Adipocyte (in vitro differentiated cells): ENCODE results near the gene AUTS2.

Experiments
- DNase-seq: peaks from one replicate; pipeline ENCODE4 v3.0.0-alpha.2; 2015; ENCODE audit warnings: low read depth
- H3K27me3 ChIP-seq: replicated peaks from 2 replicates; pipeline ENCODE4 v1.7.0; 2013; ENCODE audit warnings: mild to moderate bottlenecking, low read length, moderate library complexity; ENCODE audit not compliant: control insufficient read depth, insufficient read depth
- H3K36me3 ChIP-seq: 2 replicates; pipeline ENCODE4 v1.7.0; 2013; ENCODE audit warnings: low read length, mild to moderate bottlenecking, moderate library complexity; ENCODE audit not compliant: control insufficient read depth, insufficient read depth, severe bottlenecking
- H3K4me1 ChIP-seq: 2 replicates; pipeline ENCODE4 v1.7.0; 2013; ENCODE audit warnings: mild to moderate bottlenecking, low read length, moderate library complexity; ENCODE audit not compliant: control insufficient read depth, insufficient read depth
- H3K4me3 ChIP-seq: 2 replicates; pipeline ENCODE4 v1.7.0; 2013; ENCODE audit warnings: mild to moderate bottlenecking, low read length, moderate library complexity
- H3K9ac ChIP-seq: 2 replicates; pipeline ENCODE4 v1.7.0; 2013; ENCODE audit warnings: mild to moderate bottlenecking, low read length, moderate library complexity
- H3K9me3 ChIP-seq: 2 replicates; pipeline ENCODE4 v1.7.0; 2013; ENCODE audit warnings: mild to moderate bottlenecking, low read length, moderate library complexity; ENCODE audit not compliant: control insufficient read depth

AUTS2 gene

DNA sequence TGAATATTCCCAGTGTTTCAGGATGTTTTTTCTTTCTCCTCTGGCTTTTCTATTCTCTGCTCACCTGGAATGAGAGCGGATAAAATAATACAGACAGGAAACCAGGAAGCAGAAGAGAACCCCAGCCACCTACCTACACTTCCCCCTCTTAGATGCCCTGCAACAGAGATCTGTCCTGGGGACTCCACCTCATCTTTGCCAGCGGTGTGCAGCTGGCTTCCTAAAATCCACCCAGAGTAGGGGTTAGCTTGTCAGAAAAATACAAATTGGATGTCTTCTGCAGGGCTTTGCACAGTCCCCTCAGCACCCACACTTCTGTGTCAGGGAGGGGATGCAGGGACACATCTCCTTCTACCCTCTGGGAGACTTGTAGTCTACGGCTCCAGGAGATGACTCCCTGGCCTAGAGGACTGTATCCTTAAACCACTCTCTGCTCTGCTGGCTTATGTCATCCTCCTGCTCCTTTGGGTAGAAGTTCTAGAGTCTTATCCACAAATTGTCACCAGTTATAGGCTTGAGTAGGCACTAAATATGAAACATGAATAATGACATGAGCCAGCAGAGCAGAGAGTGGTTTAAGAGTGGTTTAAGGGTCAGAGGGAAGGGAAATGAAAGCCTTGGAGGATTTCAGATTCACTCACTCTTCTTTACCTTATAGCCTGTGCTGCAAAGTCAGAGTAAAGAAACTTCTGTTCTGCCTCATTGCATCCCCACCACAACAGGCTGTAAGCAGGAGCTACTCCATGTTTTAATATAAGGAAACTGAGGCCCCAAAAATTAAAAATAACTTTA is 749.4 kb downstream of the AUTS2 start:
- DNase-seq: no peak
- no peaks in the 10 kb centered on the region for H3K9me3 ChIP-seq
- H3K36me3 ChIP-seq: no peaks in the 10 kb centered on the region
- no peak overlapping the region for H3K4me3 ChIP-seq
- H3K9ac ChIP-seq: no peak overlapping the region
- H3K27me3 ChIP-seq: no peaks in the 10 kb centered on the region
- no peaks in the 10 kb centered on the region for H3K4me1 ChIP-seq

GRCh38 chr7:70349031-70349430 is 750.8 kb downstream of the AUTS2 start:
- H3K36me3 ChIP-seq: no peaks in the 10 kb centered on the region
- no peaks in the 10 kb centered on the region for H3K27me3 ChIP-seq
- H3K9me3 ChIP-seq: no peaks in the 10 kb centered on the region
- H3K4me3 ChIP-seq: no peak overlapping the region
- DNase-seq: no peak
- H3K4me1 ChIP-seq: peaks cover 6% of the 10 kb centered on the region
- no peak overlapping the region for H3K9ac ChIP-seq

DNA sequence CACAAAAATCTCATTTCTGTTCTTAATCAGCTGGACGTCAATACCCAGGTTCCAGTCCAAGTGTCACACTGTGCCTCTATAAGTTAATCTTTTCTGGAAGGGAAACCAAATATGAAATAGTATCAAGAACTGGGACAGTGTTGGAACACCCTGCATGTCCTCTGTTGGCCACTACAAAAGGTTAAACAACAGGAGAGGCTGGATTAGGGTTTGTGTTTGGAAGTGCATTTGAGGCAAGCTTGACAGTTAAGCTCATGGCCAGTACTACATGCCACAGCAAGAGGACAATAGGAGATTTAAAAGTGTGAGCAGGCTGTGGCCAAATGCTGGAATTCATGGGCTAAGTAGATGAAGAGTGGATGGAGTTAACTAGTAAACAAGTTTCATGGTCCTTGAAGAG is 751.5 kb downstream of the AUTS2 start:
- Histone ChIP-seq H3K9me3 (no peaks in the 10 kb centered on the region), H3K27me3 (no peaks in the 10 kb centered on the region), H3K4me3 (no peak overlapping the region), H3K9ac (no peak overlapping the region), H3K36me3 (no peaks in the 10 kb centered on the region), H3K4me1 (peaks cover 13% of the 10 kb centered on the region)
- DNase-seq: no peak

- no peak overlapping the region for H3K4me3 ChIP-seq
- H3K9ac ChIP-seq: no peak overlapping the region
- no peaks in the 10 kb centered on the region for H3K9me3 ChIP-seq
- peaks cover 28% of the 10 kb centered on the region for H3K4me1 ChIP-seq
- H3K36me3 ChIP-seq: no peaks in the 10 kb centered on the region
- no peaks in the 10 kb centered on the region for H3K27me3 ChIP-seq
- no peak for DNase-seq
Measured at GRCh38 chr7:70352088-70352487, 753.8 kb downstream of the AUTS2 start.

DNA sequence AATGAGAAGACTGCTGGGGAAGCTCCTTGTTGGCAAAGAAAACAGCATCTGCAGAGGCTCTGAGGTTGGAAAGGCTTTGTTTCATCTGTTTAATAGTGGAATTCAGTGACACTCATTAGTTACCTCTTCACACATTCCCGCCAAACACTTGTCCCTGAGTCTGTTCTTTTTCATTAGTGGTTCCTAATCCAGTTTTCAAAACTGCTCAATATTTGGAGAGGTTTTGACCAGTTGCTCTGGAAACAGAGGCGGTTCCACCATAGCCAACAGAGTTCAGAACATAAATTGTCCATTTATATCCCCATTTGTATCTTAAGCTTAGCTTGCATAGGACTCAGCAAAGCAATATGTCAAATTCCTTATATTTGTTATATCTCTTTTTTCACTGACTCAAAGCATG is 754.6 kb downstream of the AUTS2 start:
- Histone ChIP-seq H3K36me3 (no peaks in the 10 kb centered on the region), H3K27me3 (no peaks in the 10 kb centered on the region), H3K4me1 (peaks cover 28% of the 10 kb centered on the region), H3K4me3 (no peak overlapping the region), H3K9ac (no peak overlapping the region), H3K9me3 (no peaks in the 10 kb centered on the region)
- no peak for DNase-seq

- peaks cover 28% of the 10 kb centered on the region for H3K4me1 ChIP-seq
- H3K27me3 ChIP-seq: no peaks in the 10 kb centered on the region
- DNase-seq: peak; percentile 49
- H3K36me3 ChIP-seq: no peaks in the 10 kb centered on the region
- H3K9me3 ChIP-seq: no peaks in the 10 kb centered on the region
- no peak overlapping the region for H3K4me3 ChIP-seq
- H3K9ac ChIP-seq: no peak overlapping the region
Measured at GRCh38 chr7:70353330-70353945, 755.2 kb downstream of the AUTS2 start.

DNA sequence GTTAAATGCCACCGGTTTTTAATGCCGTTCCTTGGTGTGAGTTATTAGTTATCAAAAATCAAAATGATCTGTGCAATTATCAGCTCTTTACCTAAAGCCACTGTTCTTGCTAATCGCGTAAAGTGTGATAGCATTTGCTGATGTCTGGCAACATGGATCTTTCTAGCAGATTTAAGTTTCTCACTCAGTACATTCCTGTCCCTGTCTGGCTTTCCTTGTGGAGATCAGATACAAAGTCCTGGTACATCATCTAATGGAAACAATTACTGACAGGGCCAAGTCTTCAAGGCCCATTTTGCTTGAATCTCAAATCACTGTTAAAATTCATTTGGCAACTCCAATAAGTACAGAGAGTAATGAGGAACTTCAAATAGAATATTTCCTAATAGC is 755.7 kb downstream of the AUTS2 start:
- Histone ChIP-seq H3K4me3 (no peak overlapping the region), H3K9me3 (no peaks in the 10 kb centered on the region)

GRCh38 chr7:70354409-70355169 is 756.3 kb downstream of the AUTS2 start:
- no peaks in the 10 kb centered on the region for H3K36me3 ChIP-seq
- H3K9me3 ChIP-seq: no peaks in the 10 kb centered on the region
- no peak for DNase-seq
- H3K4me3 ChIP-seq: no peak overlapping the region
- H3K27me3 ChIP-seq: no peaks in the 10 kb centered on the region
- peaks cover 28% of the 10 kb centered on the region for H3K4me1 ChIP-seq
- H3K9ac ChIP-seq: no peak overlapping the region

More for the DNA sequence above, 755.7 kb downstream of the AUTS2 start:
- H3K36me3 ChIP-seq: no peaks in the 10 kb centered on the region
- H3K9ac ChIP-seq: no peak overlapping the region
- H3K4me1 ChIP-seq: peaks cover 28% of the 10 kb centered on the region
- no peaks in the 10 kb centered on the region for H3K27me3 ChIP-seq
- peak; percentile 13 for DNase-seq

DNA sequence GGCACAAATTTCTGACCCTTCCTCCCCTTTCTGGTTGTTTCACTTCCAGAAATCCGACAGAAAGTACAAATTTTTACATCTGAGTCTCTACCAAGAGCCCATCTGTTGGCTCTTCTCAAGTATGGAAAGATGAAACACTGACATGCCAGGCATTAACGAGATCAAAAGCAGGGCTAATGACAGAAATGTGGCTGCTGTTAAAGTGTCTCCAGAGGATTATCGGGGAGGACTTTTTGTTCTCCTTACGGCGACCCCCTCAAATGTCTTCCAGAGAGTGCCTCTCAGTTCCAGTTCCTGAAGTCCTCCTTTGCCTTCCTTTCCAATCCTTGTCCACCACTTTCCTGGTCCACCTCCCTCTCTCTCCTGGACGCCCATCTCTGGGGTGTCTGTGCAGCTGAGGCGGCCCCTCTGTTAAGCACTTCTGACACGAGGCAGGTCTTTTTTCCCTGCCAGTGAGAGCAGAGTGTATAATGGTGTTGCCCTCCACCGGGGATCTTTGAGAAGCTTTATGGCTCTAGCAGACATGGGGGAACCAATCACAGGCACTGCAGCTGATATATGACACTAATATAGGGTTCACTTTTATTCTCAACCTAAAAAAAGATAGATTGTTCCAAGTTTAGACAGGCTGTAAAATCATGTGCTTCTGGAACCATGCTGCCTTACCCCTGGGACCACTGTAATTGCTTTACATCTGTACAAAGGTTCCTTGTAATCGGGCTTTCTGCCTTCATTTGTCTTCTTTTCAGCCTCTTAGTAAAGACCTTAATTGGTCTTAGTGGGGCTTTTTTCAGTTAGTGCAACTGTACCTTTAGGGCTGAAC is 757.1 kb downstream of the AUTS2 start:
- H3K4me3 ChIP-seq: no peak overlapping the region
- H3K36me3 ChIP-seq: no peaks in the 10 kb centered on the region
- H3K4me1 ChIP-seq: peaks cover 28% of the 10 kb centered on the region
- no peak for DNase-seq
- H3K9ac ChIP-seq: no peak overlapping the region
- no peaks in the 10 kb centered on the region for H3K27me3 ChIP-seq
- no peaks in the 10 kb centered on the region for H3K9me3 ChIP-seq

GRCh38 chr7:70356085-70356786 is 758.0 kb downstream of the AUTS2 start:
- peak; percentile 32 for DNase-seq
- Histone ChIP-seq H3K4me3 (no peak overlapping the region), H3K27me3 (no peaks in the 10 kb centered on the region), H3K36me3 (no peaks in the 10 kb centered on the region), H3K9ac (no peak overlapping the region), H3K9me3 (no peaks in the 10 kb centered on the region), H3K4me1 (peaks cover 28% of the 10 kb centered on the region)
